NCI-H2227 treated with DMSO at 0.1 percent for 48 hours (cell line): Measurements from ENCODE around the gene KCTD2.
A peak's percentile ranks its signal among the peaks of the same experiment; 100 is the strongest.
"Not testable (repeated sequence)": the region's sequence is repeated elsewhere in the genome, so short reads cannot be mapped to it uniquely, and the experiment has no call there.

Experiments
- DNase-seq: peaks from one replicate; lab custom pipeline; 2025; lab: John Stamatoyannopoulos, UW

KCTD2 gene

GRCh38 chr17:75051941-75052340 lies 4.9 kb downstream of the KCTD2 start:
- no peak for DNase-seq

- DNase-seq = peak; percentile 21
Measured at GRCh38 chr17:75059369-75060345, 12.6 kb downstream of the KCTD2 start.

- no peak for DNase-seq
Measured at GRCh38 chr17:75060434-75061054, 13.5 kb downstream of the KCTD2 start.

- no peak for DNase-seq
Measured at GRCh38 chr17:75061055-75061438, 14.0 kb downstream of the KCTD2 start.

- no peak for DNase-seq
Measured at GRCh38 chr17:75061618-75062017, 14.6 kb downstream of the KCTD2 start.

- no peak for DNase-seq
Measured at GRCh38 chr17:75063201-75063600, 16.2 kb downstream of the KCTD2 start.

GRCh38 chr17:75063626-75064025 lies 16.6 kb downstream of the KCTD2 start:
- no peak for DNase-seq

- no peak for DNase-seq
Measured at GRCh38 chr17:75064040-75064439, 17.0 kb downstream of the KCTD2 start.

GRCh38 chr17:75064460-75064859 lies 17.4 kb downstream of the KCTD2 start:
- no peak for DNase-seq

- no peak for DNase-seq
Measured at GRCh38 chr17:75064867-75065561, 18.0 kb downstream of the KCTD2 start.

- DNase-seq = no peak
Measured at GRCh38 chr17:75065562-75066151, 18.6 kb downstream of the KCTD2 start.

- no peak for DNase-seq
Measured at GRCh38 chr17:75067856-75068255, 20.8 kb downstream of the KCTD2 start.

- no peak for DNase-seq
Measured at GRCh38 chr17:75068750-75069149, 21.7 kb downstream of the KCTD2 start.

- DNase-seq = no peak
Measured at GRCh38 chr17:75069783-75070182, 22.8 kb downstream of the KCTD2 start.

- DNase-seq = not testable (repeated sequence)
Measured at GRCh38 chr17:75071478-75072271, 24.6 kb downstream of the KCTD2 start.

- not testable (repeated sequence) for DNase-seq
Measured at GRCh38 chr17:75072909-75073308, 25.9 kb downstream of the KCTD2 start.

GRCh38 chr17:75073618-75074047 lies 26.6 kb downstream of the KCTD2 start:
- no peak for DNase-seq

- no peak for DNase-seq
Measured at GRCh38 chr17:75074532-75074931, 27.5 kb downstream of the KCTD2 start.

GRCh38 chr17:75075597-75076336 lies 28.7 kb downstream of the KCTD2 start:
- no peak for DNase-seq

- DNase-seq = no peak
Measured at GRCh38 chr17:75077072-75077495, 30.1 kb downstream of the KCTD2 start.
